HUES6 (cell line): Measurements from ENCODE around the gene GLCCI1.
A peak's percentile ranks its signal among the peaks of the same experiment; 100 is the strongest.

Source experiments
- H3K27ac ChIP-seq: 2 replicates; pipeline ENCODE4 v1.7.0; 2013; ENCODE audit warnings: low read depth, mild to moderate bottlenecking, low read length, inconsistent platforms
- H3K27me3 ChIP-seq: 2 replicates; pipeline ENCODE4 v1.6.1; 2013; ENCODE audit warnings: low read length; ENCODE audit not compliant: control insufficient read depth, insufficient read depth
- H3K36me3 ChIP-seq: 2 replicates; pipeline ENCODE4 v1.6.1; 2013; ENCODE audit warnings: low read length; ENCODE audit not compliant: control insufficient read depth, insufficient read depth
- H3K4me1 ChIP-seq: 2 replicates; pipeline ENCODE4 v1.6.1; 2013; ENCODE audit warnings: low read length; ENCODE audit not compliant: control insufficient read depth, insufficient read depth
- H3K4me3 ChIP-seq: 2 replicates; pipeline ENCODE4 v1.5.1; 2013; ENCODE audit warnings: low read depth, low read length
- H3K9ac ChIP-seq: one replicate; pipeline ENCODE4 v1.6.1; 2013; ENCODE audit warnings: mild to moderate bottlenecking, low read length
- H3K9me3 ChIP-seq: 2 replicates; pipeline ENCODE4 v1.6.1; 2013; ENCODE audit warnings: low read depth, low read length; ENCODE audit not compliant: control insufficient read depth, insufficient read depth

GLCCI1 gene

DNA sequence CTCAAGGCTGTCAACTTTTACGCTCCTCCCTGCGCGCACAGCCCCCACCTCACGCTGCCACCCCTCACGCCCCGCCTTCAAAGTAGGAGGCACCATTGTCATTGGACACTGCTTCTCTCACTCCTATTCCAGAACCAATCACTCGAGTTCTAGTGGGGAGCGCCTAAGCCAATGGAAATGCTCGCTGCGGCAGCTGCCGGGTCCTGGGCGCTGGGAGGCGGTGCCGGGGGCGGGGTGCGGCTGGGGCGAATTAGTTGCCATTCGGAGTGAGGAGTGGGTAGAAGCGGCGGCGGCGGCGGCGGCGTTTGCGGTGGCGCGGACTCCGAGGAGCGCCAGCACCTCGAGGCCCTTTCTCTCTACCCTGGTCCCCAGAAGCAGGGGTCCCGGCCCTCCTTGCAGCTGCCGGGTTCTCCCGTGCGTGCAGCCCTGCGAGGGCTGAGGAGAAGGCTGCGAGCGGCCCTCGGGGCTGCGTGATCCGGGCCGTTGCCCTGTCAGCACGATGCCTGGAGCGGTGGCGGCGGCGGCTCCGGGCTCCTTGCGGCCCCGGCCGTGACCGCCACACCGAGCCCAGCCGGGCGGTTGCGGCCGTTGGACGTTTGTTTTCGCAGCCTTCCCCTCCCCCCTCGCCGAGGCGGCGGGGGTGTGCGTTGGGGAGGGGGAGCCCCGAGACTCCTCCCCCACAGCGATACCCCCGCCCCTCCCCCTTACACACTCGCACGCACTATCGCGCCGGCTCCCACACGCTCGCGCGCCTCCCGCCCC, at the start of gene GLCCI1:
Gene GLCCI1, plus strand, starts transcription at position 253 of the 762 bp plus-strand sequence. CDS start 555 bp downstream, outside the sequence.
- peak within 1 kb of the TSS; percentile 64; the same call in 1 of the 2 replicates for H3K27ac ChIP-seq
- no peaks in the 10 kb centered on the region for H3K27me3 ChIP-seq

DNA sequence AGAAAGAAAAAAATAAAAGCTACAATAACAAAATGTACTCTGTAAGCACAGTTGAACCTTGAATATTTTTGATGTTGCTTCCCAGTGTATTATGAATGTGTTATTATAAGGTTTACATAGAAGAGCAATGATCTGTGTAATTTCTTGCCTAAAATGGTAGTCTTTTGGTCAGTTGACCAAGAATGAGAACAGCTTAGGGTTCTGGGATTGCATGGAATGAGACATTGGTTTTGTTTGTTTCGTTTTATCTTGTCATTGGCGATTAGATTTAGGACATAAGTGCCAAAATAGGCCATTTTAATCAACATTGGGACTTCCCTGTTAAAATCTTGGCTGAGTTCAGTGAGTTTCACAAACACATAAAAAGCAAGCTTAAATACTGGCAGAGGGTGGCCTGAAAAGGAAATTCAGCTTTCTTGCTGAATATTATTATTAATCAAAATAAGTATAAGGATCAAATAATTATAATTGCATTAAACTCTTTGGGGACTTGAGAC, 49.1 kb upstream of the GLCCI1 start:
- no peaks in the 10 kb centered on the region for H3K36me3 ChIP-seq
- H3K9ac ChIP-seq: no peak overlapping the region
- peaks cover 40% of the 10 kb centered on the region for H3K4me1 ChIP-seq
- H3K4me3 ChIP-seq: no peak overlapping the region
- H3K27ac ChIP-seq: no peak overlapping the region
- H3K27me3 ChIP-seq: no peaks in the 10 kb centered on the region; the same call in 1 of the 2 replicates
- no peaks in the 10 kb centered on the region for H3K9me3 ChIP-seq

More for the DNA sequence above, at the start of gene GLCCI1:
- H3K9me3 ChIP-seq: no peaks in the 10 kb centered on the region
- H3K36me3 ChIP-seq: no peaks in the 10 kb centered on the region
- H3K9ac ChIP-seq: peak within 1 kb of the TSS; percentile 87
- peaks cover 25% of the 10 kb centered on the region for H3K4me1 ChIP-seq
- peak within 1 kb of the TSS; percentile 77 for H3K4me3 ChIP-seq

DNA sequence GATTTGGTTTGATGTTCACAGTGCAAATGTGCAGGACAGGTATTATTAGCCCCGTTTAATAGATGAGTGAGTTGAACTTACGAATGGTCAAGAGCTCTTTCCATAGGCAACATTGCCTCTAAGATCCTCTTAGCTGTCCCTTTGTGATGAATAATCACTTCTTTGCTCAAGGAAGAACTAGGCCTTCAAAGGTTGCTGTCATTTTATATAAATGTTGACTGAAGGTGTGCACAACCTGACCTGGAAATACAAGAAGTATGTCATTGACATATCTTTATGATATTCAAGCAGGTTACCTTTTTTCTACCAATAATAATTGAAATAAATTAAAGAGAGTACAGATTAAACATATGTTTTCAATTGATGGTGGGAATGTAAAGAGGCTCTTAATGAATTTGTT, 48.5 kb upstream of the GLCCI1 start:
- no peak overlapping the region for H3K9ac ChIP-seq
- no peak overlapping the region for H3K4me3 ChIP-seq

GRCh38 chr7:7920481-7920880, 48.1 kb upstream of the GLCCI1 start:
- Histone ChIP-seq H3K9ac (no peak overlapping the region), H3K9me3 (no peaks in the 10 kb centered on the region), H3K4me3 (no peak overlapping the region), H3K4me1 (peaks cover 42% of the 10 kb centered on the region), H3K36me3 (no peaks in the 10 kb centered on the region), H3K27me3 (no peaks in the 10 kb centered on the region; the same call in 1 of the 2 replicates), H3K27ac (no peak overlapping the region)

More for the DNA sequence above, 48.5 kb upstream of the GLCCI1 start:
- H3K27me3 ChIP-seq: no peaks in the 10 kb centered on the region; the same call in 1 of the 2 replicates
- H3K27ac ChIP-seq: no peak overlapping the region
- H3K36me3 ChIP-seq: no peaks in the 10 kb centered on the region
- peaks cover 42% of the 10 kb centered on the region for H3K4me1 ChIP-seq
- no peaks in the 10 kb centered on the region for H3K9me3 ChIP-seq

- no peaks in the 10 kb centered on the region; the same call in 1 of the 2 replicates for H3K27me3 ChIP-seq
- H3K27ac ChIP-seq: no peak overlapping the region
- no peak overlapping the region for H3K9ac ChIP-seq
- H3K36me3 ChIP-seq: no peaks in the 10 kb centered on the region
- H3K4me3 ChIP-seq: no peak overlapping the region
- H3K4me1 ChIP-seq: peaks cover 42% of the 10 kb centered on the region
- no peaks in the 10 kb centered on the region for H3K9me3 ChIP-seq
Measured at GRCh38 chr7:7921830-7922229, 46.8 kb upstream of the GLCCI1 start.

DNA sequence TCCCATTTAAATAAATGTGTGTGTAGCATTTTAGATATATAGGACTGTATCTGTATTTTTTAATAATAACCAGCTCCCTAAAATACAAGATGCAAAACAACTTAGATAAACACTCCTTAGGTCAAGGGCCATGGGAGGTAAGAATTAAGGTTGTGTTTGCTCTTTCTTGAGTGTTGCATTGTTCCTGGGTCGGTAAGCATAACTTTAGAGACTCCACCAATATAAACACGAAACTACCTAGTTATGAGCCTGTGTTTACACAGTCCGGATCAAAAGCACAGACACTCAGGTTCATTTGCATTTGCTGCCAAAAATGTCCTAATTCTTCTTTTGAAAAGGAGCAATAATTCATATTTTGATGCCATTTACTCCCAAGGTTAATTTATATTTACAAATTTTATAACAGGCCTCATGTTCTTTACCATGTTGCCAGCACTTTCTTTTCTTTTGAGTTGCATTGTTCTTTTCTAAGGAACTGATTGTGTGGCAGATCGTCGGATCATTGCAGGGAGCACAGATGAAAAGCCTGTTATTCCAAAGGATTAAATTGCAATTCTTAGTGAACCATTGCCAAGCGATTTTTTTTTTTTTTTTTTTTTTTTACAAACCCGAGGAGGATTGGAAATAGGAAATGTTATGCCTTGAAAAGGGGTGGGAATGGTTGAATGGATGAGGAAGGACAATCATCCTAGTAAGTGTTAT, 45.8 kb upstream of the GLCCI1 start:
- Histone ChIP-seq H3K4me3 (no peak overlapping the region), H3K9me3 (no peaks in the 10 kb centered on the region), H3K4me1 (peaks cover 42% of the 10 kb centered on the region), H3K9ac (no peak overlapping the region), H3K27ac (no peak overlapping the region), H3K36me3 (no peaks in the 10 kb centered on the region), H3K27me3 (no peaks in the 10 kb centered on the region; the same call in 1 of the 2 replicates)

- peaks cover 36% of the 10 kb centered on the region for H3K4me1 ChIP-seq
- no peaks in the 10 kb centered on the region; the same call in 1 of the 2 replicates for H3K27me3 ChIP-seq
Measured at GRCh38 chr7:7923818-7924217, 44.8 kb upstream of the GLCCI1 start.

GRCh38 chr7:7924303-7924702, 44.3 kb upstream of the GLCCI1 start:
- H3K9me3 ChIP-seq: no peaks in the 10 kb centered on the region
- H3K27ac ChIP-seq: no peak overlapping the region
- no peaks in the 10 kb centered on the region; the same call in 1 of the 2 replicates for H3K27me3 ChIP-seq
- peaks cover 31% of the 10 kb centered on the region for H3K4me1 ChIP-seq
- H3K4me3 ChIP-seq: no peak overlapping the region
- no peak overlapping the region for H3K9ac ChIP-seq
- H3K36me3 ChIP-seq: no peaks in the 10 kb centered on the region

More at GRCh38 chr7:7923818-7924217, 44.8 kb upstream of the GLCCI1 start:
- Histone ChIP-seq H3K4me3 (no peak overlapping the region), H3K27ac (no peak overlapping the region), H3K9me3 (no peaks in the 10 kb centered on the region), H3K36me3 (no peaks in the 10 kb centered on the region), H3K9ac (no peak overlapping the region)

DNA sequence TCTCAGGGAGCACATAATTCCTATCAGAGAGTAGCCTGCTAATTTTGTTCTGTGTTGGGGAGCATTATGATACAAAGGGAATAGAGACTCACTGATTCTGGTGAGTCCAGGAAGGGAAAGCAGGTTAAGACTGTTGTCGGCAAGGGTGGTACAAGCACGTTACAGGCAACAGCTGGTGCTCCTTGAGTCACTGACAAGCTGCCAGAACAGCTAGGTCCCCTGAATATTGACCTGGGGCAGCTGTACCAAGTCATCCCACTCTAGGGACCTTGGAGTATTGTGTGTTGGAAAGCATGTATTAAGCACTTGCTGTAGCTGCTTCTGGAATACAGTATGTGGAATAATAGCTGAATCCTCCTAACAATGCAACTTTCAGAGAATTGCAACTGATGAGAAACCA, 37.0 kb upstream of the GLCCI1 start:
- Histone ChIP-seq H3K9ac (no peak overlapping the region), H3K9me3 (no peaks in the 10 kb centered on the region), H3K4me1 (peaks cover 8% of the 10 kb centered on the region), H3K36me3 (no peaks in the 10 kb centered on the region), H3K4me3 (no peak overlapping the region), H3K27ac (no peak overlapping the region), H3K27me3 (no peaks in the 10 kb centered on the region)

DNA sequence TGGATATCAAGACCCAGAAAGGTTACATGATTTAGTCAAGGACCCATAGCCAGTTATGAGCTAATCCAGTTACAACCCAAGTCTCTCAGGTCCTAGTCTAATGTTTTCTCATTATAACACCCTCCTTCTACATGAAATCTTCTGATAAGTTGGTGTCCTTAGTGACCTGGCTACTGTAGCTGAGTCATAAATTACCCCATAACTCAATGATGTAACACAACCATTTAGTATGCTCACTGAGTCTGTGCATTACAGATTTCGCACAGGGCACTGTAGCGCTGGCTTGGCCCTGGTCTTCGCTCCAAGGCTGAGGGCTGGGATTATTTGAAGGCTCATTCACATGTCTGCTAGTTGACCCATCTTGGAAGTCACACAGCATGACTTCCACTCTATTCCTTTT, 36.0 kb upstream of the GLCCI1 start:
- H3K36me3 ChIP-seq: no peaks in the 10 kb centered on the region
- no peaks in the 10 kb centered on the region for H3K9me3 ChIP-seq
- H3K27ac ChIP-seq: no peak overlapping the region
- H3K4me3 ChIP-seq: no peak overlapping the region
- H3K27me3 ChIP-seq: no peaks in the 10 kb centered on the region
- H3K9ac ChIP-seq: no peak overlapping the region
- H3K4me1 ChIP-seq: peaks cover 8% of the 10 kb centered on the region
